ENCODE results near the gene ARRB1. TPM values are rescaled to one million over a fixed set of nuclear protein-coding genes. Genes with fewer than 3 reads are reported as not detected.

ARRB1 gene
- total RNA-seq, 2 donors from 2014 or later, result 26.3 to 39.6 TPM

DNA sequence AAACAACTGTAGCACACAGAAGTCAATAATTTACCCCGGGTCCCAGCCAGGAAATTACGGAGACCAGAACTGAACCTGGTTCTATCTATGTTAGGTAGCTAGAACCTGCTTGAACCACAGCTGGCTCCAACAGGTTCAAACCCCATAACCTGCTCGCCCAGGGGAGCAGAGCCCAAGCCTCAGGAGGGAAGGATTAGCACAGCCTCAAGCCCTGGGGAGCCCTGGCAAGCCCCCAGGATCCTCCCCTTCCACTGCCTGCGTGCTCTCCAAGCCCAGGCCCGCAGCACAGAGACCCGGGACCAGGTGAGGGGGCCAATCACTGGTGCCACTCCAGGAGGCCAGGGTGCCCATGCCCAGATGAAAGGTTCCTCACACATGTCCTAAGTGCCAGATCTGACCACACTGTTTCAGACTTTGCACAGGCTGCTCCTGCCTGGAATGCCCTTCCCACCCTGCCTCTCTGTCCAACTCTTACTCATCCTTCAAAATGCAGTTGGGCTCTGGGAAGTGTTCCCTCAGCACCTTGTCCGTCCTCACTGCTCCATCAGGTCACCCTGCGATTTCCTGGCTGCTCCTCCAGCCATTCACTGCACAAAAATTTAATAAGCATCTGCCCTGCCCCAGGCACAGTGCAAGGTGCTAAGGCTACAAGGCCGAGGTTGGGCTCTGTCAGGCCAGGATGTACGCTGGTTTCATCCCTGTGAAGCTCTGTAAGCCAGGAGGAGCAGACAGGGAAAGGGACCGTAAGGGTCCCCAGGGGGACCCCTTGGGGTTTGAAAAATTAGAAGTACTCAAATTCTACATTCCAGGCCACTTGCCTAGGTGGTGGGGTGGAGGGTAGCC, 32.2 kb downstream of the ARRB1 start:
- no peaks in the 10 kb centered on the region for H3K9me3 ChIP-seq (ENCODE audit: control insufficient read depth, low read length, poor library complexity, severe bottlenecking)
- Mint-ChIP-seq H3K27me3 (no peaks in the 10 kb centered on the region), H3K4me3 (no peak overlapping the region), H3K4me1 (peaks cover 27% of the 10 kb centered on the region), H3K27ac (peak overlapping the region; percentile 24), H3K36me3 (ENCODE audit: low read depth) (peaks cover 3% of the 10 kb centered on the region)
- no peak for ATAC-seq
- DNase-seq, result no peak

- H3K9me3 ChIP-seq (ENCODE audit: control insufficient read depth, low read length, poor library complexity, severe bottlenecking), result no peaks in the 10 kb centered on the region
- DNase-seq (no peak), ATAC-seq (no peak)
- H3K4me1 Mint-ChIP-seq, result peaks cover 26% of the 10 kb centered on the region
- H3K36me3 Mint-ChIP-seq (ENCODE audit: low read depth), result no peaks in the 10 kb centered on the region
- no peak overlapping the region for H3K4me3 Mint-ChIP-seq
- H3K27me3 Mint-ChIP-seq, result no peaks in the 10 kb centered on the region
- no peak overlapping the region for H3K27ac Mint-ChIP-seq
These were observed 33.9 kb downstream of the ARRB1 start for GRCh38 chr11:75317446-75318122.

DNA sequence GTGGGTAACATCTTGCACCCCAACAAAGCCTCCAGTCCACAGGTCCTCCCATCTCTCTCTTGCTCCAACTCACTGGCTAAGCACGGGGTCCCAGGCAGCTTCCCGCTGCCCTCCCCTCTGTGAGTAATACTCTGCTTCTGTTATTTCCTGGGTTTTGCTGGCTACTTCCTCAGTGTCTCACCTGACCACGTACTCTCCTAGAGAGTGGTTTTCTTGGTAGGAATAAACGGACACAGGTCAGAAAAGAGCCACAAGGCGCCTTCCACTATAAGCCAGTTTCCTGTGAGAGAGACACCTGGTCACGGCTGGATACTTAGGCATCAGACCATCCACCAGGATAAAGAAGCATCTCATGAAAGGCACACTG, 36.0 kb downstream of the ARRB1 start:
- Mint-ChIP-seq H3K27me3 (no peaks in the 10 kb centered on the region), H3K4me3 (no peak overlapping the region), H3K4me1 (peaks cover 22% of the 10 kb centered on the region), H3K27ac (peak overlapping the region; percentile 54), H3K36me3 (ENCODE audit: low read depth) (no peaks in the 10 kb centered on the region)
- no peaks in the 10 kb centered on the region for H3K9me3 ChIP-seq (ENCODE audit: control insufficient read depth, low read length, poor library complexity, severe bottlenecking)
- DNase-seq (no peak), ATAC-seq (no peak)

- H3K27ac Mint-ChIP-seq, result peak overlapping the region; percentile 54
- H3K4me3 Mint-ChIP-seq, result no peak overlapping the region
- no peaks in the 10 kb centered on the region for H3K9me3 ChIP-seq (ENCODE audit: control insufficient read depth, low read length, poor library complexity, severe bottlenecking)
- no peaks in the 10 kb centered on the region for H3K27me3 Mint-ChIP-seq
- no peak for DNase-seq
- no peaks in the 10 kb centered on the region for H3K36me3 Mint-ChIP-seq (ENCODE audit: low read depth)
- peaks cover 22% of the 10 kb centered on the region for H3K4me1 Mint-ChIP-seq
- ATAC-seq, result no peak
These were observed 36.6 kb downstream of the ARRB1 start for GRCh38 chr11:75314771-75315438.

- no peak overlapping the region for H3K4me3 Mint-ChIP-seq
These were observed 37.8 kb downstream of the ARRB1 start for GRCh38 chr11:75313513-75314272.

DNA sequence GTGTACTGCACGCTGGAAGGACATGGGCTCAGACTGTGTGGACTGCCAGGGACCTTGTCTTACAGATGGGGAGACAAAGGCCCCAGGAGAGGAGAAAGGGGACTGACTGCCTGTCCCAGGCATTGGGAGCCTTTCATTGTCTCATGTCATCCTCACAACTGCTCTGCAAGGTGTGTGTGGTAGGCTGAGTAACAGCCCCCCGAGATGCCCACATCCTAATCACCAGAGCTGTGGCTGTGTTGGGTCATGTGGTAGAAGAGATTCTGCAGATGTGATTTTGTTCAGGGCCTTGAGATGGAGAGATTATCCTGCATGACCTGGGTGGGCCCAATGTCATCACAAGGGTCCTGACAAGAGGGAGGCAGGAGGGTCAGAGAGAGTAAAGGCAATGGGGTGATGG, 39.1 kb downstream of the ARRB1 start:
- H3K4me3 Mint-ChIP-seq, result no peak overlapping the region
- DNase-seq (no peak), ATAC-seq (no peak)
- peak overlapping the region; percentile 41 for H3K27ac Mint-ChIP-seq
- peaks cover 19% of the 10 kb centered on the region for H3K4me1 Mint-ChIP-seq
- no peaks in the 10 kb centered on the region for H3K27me3 Mint-ChIP-seq
- H3K36me3 Mint-ChIP-seq (ENCODE audit: low read depth), result no peaks in the 10 kb centered on the region
- no peaks in the 10 kb centered on the region for H3K9me3 ChIP-seq (ENCODE audit: control insufficient read depth, low read length, poor library complexity, severe bottlenecking)

More at GRCh38 chr11:75313513-75314272, 37.8 kb downstream of the ARRB1 start:
- Mint-ChIP-seq H3K27me3 (no peaks in the 10 kb centered on the region), H3K36me3 (ENCODE audit: low read depth) (no peaks in the 10 kb centered on the region), H3K4me1 (peaks cover 22% of the 10 kb centered on the region), H3K27ac (no peak overlapping the region)
- ATAC-seq, result no peak
- no peak for DNase-seq
- no peaks in the 10 kb centered on the region for H3K9me3 ChIP-seq (ENCODE audit: control insufficient read depth, low read length, poor library complexity, severe bottlenecking)

- Mint-ChIP-seq H3K27me3 (no peaks in the 10 kb centered on the region), H3K4me3 (no peak overlapping the region), H3K27ac (no peak overlapping the region), H3K4me1 (peaks cover 17% of the 10 kb centered on the region), H3K36me3 (ENCODE audit: low read depth) (no peaks in the 10 kb centered on the region)
- no peak for DNase-seq
- no peak for ATAC-seq
- no peaks in the 10 kb centered on the region for H3K9me3 ChIP-seq (ENCODE audit: control insufficient read depth, low read length, poor library complexity, severe bottlenecking)
These were observed 39.6 kb downstream of the ARRB1 start for GRCh38 chr11:75311858-75312288.

DNA sequence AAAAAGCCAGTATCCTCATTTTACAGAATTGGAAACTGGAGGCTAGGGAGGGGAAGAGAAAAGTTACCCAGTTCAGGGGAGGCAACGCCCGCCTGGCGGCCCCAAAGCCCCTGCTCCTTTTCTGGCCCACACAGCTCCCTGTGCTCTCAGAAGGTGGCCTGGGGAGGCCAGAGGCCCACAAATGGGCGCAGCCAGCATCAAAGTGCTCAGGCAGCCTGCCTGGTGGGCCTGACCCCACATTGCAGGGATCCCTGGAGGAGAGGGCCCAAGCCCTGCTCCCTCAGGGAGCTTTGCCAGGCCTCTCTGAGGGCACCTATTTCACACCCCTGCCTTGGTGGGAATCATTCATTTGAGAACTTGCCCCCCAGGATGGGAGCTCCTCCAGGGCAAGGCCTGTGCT, 42.5 kb downstream of the ARRB1 start:
- Mint-ChIP-seq H3K4me1 (peaks cover 21% of the 10 kb centered on the region), H3K36me3 (ENCODE audit: low read depth) (no peaks in the 10 kb centered on the region), H3K27me3 (no peaks in the 10 kb centered on the region), H3K4me3 (no peak overlapping the region), H3K27ac (no peak overlapping the region)
- DNase-seq (no peak), ATAC-seq (no peak)
- no peaks in the 10 kb centered on the region for H3K9me3 ChIP-seq (ENCODE audit: control insufficient read depth, low read length, poor library complexity, severe bottlenecking)

DNA sequence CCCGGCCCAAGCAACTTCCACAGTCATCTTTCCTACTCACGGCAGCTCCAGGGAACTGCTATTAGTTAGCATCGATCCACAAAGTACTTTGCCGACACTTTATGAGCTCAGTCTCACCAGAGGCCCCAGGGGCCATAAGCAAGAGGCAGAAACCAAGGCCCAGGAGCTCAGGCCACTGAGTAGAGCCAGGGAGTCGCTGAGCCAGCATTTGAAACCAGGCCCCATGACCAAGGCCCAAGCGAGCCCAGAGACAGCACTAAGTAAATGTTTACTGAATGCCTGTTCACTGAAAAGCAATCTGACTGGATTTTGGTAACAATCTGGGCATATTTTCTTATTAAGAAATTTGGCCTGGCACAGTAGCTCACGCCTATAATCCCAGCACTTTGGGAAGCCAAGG, 43.3 kb downstream of the ARRB1 start:
- Mint-ChIP-seq H3K4me3 (no peak overlapping the region), H3K27ac (peak overlapping the region; percentile 32), H3K27me3 (no peaks in the 10 kb centered on the region), H3K4me1 (peaks cover 22% of the 10 kb centered on the region), H3K36me3 (ENCODE audit: low read depth) (no peaks in the 10 kb centered on the region)
- DNase-seq (no peak), ATAC-seq (no peak)
- no peaks in the 10 kb centered on the region for H3K9me3 ChIP-seq (ENCODE audit: control insufficient read depth, low read length, poor library complexity, severe bottlenecking)

DNA sequence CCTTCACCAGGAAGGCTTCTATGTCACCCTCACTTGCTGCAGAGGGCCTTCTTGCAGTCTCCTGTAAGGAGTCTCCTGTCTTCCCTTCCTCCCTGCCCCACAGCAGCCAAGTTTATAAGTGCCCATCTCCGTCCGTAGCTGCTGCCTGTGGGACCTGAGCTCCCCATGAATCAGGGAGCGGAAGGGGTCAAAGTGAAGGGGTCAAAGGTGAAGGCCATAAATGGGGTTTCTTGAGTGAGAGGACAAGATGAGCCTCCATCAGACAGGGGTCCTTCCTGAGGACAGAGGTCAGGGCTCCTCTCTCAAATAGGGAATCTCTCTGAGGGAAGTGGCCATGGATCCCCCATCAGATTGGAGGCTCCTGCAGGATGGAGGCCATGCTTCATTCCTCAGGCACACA, 44.4 kb downstream of the ARRB1 start:
- H3K4me1 Mint-ChIP-seq, result peaks cover 18% of the 10 kb centered on the region
- DNase-seq (no peak), ATAC-seq (no peak)
- no peaks in the 10 kb centered on the region for H3K9me3 ChIP-seq (ENCODE audit: control insufficient read depth, low read length, poor library complexity, severe bottlenecking)
- peak overlapping the region; percentile 14 for H3K27ac Mint-ChIP-seq
- H3K36me3 Mint-ChIP-seq (ENCODE audit: low read depth), result no peaks in the 10 kb centered on the region
- no peak overlapping the region for H3K4me3 Mint-ChIP-seq
- no peaks in the 10 kb centered on the region for H3K27me3 Mint-ChIP-seq

- Mint-ChIP-seq H3K4me1 (peaks cover 17% of the 10 kb centered on the region), H3K36me3 (ENCODE audit: low read depth) (no peaks in the 10 kb centered on the region), H3K4me3 (no peak overlapping the region), H3K27ac (peak overlapping the region; percentile 84), H3K27me3 (no peaks in the 10 kb centered on the region)
- no peak for DNase-seq
- no peak for ATAC-seq
- H3K9me3 ChIP-seq (ENCODE audit: control insufficient read depth, low read length, poor library complexity, severe bottlenecking), result no peaks in the 10 kb centered on the region
These were observed 44.9 kb downstream of the ARRB1 start for GRCh38 chr11:75306529-75306928.

- H3K4me3 Mint-ChIP-seq, result no peak overlapping the region
- no peaks in the 10 kb centered on the region for H3K27me3 Mint-ChIP-seq
- H3K4me1 Mint-ChIP-seq, result peaks cover 17% of the 10 kb centered on the region
- peak overlapping the region; percentile 84 for H3K27ac Mint-ChIP-seq
- H3K36me3 Mint-ChIP-seq (ENCODE audit: low read depth), result no peaks in the 10 kb centered on the region
- no peak for DNase-seq
- ATAC-seq, result no peak
- H3K9me3 ChIP-seq (ENCODE audit: control insufficient read depth, low read length, poor library complexity, severe bottlenecking), result no peaks in the 10 kb centered on the region
These were observed 45.5 kb downstream of the ARRB1 start for GRCh38 chr11:75305993-75306392.

GRCh38 chr11:75305452-75305851, 46.0 kb downstream of the ARRB1 start:
- no peaks in the 10 kb centered on the region for H3K9me3 ChIP-seq (ENCODE audit: control insufficient read depth, low read length, poor library complexity, severe bottlenecking)
- ATAC-seq, result no peak
- no peak for DNase-seq
- Mint-ChIP-seq H3K36me3 (ENCODE audit: low read depth) (no peaks in the 10 kb centered on the region), H3K4me1 (peaks cover 17% of the 10 kb centered on the region), H3K27me3 (no peaks in the 10 kb centered on the region), H3K4me3 (no peak overlapping the region), H3K27ac (no peak overlapping the region)

Measured in T-helper 17 cell (primary cell).